GM21619 (cell line): Measurements from ENCODE around the gene VWA2.
"Not testable (repeated sequence)": the region's sequence is repeated elsewhere in the genome, so short reads cannot be mapped to it uniquely, and the experiment has no call there.

Source experiments
- ATAC-seq: cut with Tn5 transposase; IDR thresholded peaks from one replicate; pipeline ENCODE4 v1.9.1; 2021; ENCODE audit not compliant: unreplicated experiment

VWA2 gene

GRCh38 chr10:114313866-114314265, 74.8 kb downstream of the VWA2 start:
- ATAC-seq: no peak

DNA sequence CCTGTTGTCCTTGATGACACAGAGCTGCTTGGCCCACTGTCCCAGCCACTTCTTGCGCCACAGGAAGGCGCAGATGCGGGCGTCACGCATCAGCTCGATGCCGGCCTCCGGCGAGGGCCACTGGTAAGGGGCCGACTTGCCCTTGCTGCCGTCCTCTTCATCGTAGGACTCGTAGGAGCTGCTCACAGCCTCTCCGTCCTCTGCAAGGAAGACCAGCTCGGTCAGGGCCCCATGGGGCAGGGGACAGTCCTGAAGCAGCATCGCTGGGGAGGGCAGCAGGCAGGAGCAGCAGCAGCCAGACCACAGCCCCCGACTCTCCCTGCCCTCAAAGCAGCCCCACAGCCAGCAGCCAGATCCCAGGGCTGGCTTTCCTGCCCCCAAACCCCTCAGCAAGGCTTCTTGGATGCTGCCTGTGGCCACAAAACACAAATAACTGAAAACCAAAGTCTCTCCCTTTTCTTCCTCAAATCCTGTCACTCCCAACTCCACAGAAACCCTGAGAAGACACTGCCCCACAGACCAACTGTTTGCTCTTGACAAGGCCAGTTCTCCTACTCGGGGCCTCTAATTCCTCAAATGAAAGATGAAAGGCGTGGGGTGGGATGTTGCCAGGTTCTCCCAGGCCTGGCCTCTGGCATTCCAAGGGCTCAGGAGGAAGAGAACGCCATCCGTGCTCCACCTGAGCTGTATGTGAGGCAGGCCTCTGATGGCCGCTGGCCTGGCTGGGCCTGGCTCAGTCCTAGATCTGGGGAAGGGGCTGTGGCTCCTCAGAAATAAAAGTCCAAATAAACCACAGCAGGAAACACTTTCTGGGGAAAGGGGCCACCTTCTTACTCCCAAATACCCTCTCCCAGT, 76.7 kb downstream of the VWA2 start:
- ATAC-seq: no peak

- ATAC-seq: no peak
These were observed 77.7 kb downstream of the VWA2 start for GRCh38 chr10:114316744-114317143.

- no peak for ATAC-seq
These were observed 80.6 kb downstream of the VWA2 start for GRCh38 chr10:114319406-114320248.

GRCh38 chr10:114320249-114321116, 81.4 kb downstream of the VWA2 start:
- ATAC-seq: no peak

- no peak for ATAC-seq
These were observed 83.3 kb downstream of the VWA2 start for GRCh38 chr10:114322344-114322743.

GRCh38 chr10:114323023-114323422, 84.0 kb downstream of the VWA2 start:
- no peak for ATAC-seq

DNA sequence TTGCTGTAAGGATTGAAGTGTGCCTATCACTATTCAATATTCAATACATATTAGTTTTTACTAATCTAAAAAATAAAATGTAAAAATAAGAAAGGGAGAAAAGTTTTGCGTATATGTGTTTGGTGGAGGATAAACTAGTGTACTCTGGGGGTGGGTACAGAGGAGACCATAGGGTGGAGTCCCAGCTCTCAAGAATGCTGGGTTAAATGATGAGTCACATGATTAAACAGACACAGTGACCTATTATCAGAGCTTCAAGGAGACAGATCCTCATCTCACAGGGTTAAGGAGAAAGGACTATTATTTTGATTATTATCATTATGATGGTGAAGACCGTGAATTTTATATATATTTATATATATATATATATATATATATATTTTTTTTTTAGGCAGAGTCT, 87.7 kb downstream of the VWA2 start:
- ATAC-seq: no peak

- no peak for ATAC-seq
These were observed 88.7 kb downstream of the VWA2 start for GRCh38 chr10:114327537-114328440.

DNA sequence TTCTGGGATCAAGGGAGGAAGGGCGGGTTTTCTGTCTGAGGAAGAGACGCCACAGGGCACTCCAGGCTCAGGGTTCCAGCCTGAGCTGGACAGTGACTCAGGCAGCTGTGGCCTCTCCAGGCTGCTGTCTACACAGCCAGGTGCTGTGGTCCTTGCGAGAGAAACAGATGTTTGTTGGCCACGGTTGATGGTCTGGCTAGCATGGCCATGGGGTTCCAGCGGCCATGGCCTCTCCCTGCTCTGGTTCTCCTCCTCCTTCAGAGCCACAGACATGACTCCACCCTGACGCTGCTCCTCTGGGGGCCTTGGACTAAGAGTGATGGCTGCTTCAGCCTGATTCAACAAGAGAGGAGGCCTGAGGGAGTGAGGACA, 89.4 kb downstream of the VWA2 start:
- no peak for ATAC-seq

- ATAC-seq: no peak
These were observed 89.8 kb downstream of the VWA2 start for GRCh38 chr10:114328874-114329273.

DNA sequence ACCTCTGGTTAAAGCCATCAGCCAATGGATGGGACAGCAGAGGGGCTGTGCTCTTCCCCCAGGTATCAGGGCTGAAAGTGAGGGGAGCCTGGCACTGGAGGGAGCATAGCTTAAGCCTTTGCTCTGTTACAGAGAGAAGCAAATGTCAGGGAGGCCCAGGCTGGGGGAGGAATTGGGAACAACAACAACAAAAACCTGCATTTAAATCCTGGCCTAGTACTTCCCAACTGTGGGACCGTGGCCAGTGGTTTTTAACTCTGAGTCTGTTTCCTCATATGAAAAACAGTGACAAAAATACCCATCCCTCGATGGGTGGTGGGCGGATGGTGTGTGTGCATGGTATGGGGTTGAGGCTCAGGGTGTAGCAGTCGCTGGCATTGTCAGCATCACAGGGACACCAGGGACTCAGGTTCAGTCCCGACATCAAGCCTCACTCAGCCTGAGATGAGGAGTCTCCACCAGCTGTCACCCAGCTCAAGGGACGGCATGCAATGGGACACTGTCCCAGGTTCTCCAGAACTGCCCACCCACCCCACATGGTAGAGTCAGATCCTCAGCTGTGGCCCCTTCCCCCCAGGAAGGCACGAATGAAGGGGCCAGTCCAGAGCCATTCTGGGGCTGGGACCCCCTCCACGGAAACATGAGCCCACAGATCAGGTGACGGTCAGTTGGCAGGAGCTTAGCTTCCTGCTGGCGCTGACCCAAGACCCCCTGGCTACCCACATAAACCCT, 90.7 kb downstream of the VWA2 start:
- ATAC-seq: no peak

DNA sequence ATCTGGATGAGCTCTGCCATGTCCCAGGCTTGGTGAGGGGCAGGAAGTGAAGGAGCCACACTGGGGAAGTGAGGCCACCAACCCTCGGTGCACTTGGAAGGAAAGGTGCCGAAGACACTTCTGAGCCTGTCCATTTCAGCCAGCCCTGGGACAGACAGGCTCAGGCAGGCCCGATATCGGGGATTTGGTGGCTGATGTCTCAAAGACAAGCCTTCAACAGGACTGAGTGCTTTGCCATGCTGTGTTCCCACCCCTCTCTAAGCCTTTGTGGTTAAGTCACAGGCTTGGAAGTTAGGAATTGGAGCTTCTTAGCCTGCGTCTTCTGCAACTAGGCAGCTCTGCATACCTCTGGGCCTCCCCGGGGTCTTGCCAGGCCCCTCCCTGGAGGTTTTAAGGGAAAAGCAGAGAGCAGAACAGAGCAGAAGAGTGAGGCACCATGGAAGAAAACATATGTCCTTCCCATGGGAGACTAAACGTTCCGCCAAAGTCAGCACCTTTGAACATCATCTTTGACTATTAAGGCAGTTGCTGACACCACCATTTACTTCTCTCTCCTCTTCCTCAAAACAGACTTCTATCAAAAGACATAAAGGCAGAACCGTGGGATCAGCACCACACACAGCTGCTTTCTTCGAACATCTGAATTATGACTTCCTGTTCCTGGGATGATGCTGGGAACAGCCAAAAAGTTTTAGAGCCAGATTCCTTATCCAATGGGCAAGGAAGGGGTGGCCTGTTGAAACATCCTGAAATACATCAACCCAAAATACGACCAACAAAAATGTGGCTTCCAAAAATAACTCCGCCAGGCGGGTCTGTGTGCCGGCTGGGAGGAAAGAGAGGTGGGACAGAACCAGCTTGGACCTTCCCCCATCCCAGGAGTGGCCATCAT, 93.5 kb downstream of the VWA2 start:
- ATAC-seq: no peak

DNA sequence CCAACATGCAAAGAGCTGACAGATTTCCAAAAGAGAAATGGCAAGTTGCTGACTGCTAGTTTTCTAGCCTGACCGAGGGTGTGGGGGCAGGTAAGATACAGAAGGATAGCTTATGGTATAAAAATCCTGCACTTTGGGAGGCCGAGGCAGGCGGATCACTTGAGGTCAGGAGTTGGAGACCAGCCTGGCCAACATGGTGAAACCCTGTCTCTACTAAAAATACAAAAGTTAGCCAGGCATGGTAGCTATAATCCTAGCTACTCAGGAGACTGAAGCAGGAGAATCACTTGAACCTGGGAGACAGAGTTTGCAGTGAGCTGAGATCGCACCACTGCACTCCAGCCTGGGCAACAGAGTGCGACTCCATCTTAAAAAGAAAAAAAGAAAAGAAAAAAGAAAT, 94.4 kb downstream of the VWA2 start:
- not testable (repeated sequence) for ATAC-seq

GRCh38 chr10:114334301-114334700, 95.2 kb downstream of the VWA2 start:
- ATAC-seq: no peak

GRCh38 chr10:114335614-114336013, 96.6 kb downstream of the VWA2 start:
- no peak for ATAC-seq

GRCh38 chr10:114336823-114337509, 97.9 kb downstream of the VWA2 start:
- no peak for ATAC-seq
